ACC112 (cell line): ENCODE data around the gene UNC5C.

ENCODE experiments used
- H2AFZ ChIP-seq: fragments of 200-600 bp; sonication (generic); one replicate; pipeline ENCODE4 v1.6.0; 2017; ENCODE audit warnings: antibody characterized with exemption, low read length; ENCODE audit not compliant: unreplicated experiment
- H3K27ac ChIP-seq: fragments of 200-600 bp; sonication (generic); 2 replicates; pipeline ENCODE4 v1.5.1; 2014; ENCODE audit warnings: low read depth, mild to moderate bottlenecking, antibody characterized with exemption, low read length, moderate library complexity
- H3K27me3 ChIP-seq: fragments of 200-600 bp; sonication (generic); 2 replicates; pipeline ENCODE4 v1.6.1; 2014; ENCODE audit warnings: mild to moderate bottlenecking, antibody characterized with exemption, low read length, moderate library complexity, mixed read lengths; ENCODE audit not compliant: insufficient read depth
- H3K36me3 ChIP-seq: fragments of 200-600 bp; sonication (generic); 2 replicates; pipeline ENCODE4 v1.6.1; 2016; ENCODE audit warnings: mild to moderate bottlenecking, antibody characterized with exemption, low read length, moderate library complexity, mixed read lengths; ENCODE audit not compliant: insufficient read depth
- H3K4me1 ChIP-seq: fragments of 200-600 bp; sonication (generic); one replicate; pipeline ENCODE4 v1.6.1; 2016; ENCODE audit warnings: low read length, mixed read lengths; ENCODE audit not compliant: insufficient read depth, unreplicated experiment, control insufficient read depth
- H3K4me3 ChIP-seq: fragments of 200-600 bp; sonication (generic); 2 replicates; pipeline ENCODE4 v1.5.1; 2014; ENCODE audit warnings: mild to moderate bottlenecking, low read depth, low read length
- H3K79me2 ChIP-seq: fragments of 200-600 bp; sonication (generic); one replicate; pipeline ENCODE4 v1.6.0; 2016; ENCODE audit warnings: low read length; ENCODE audit not compliant: control insufficient read depth, unreplicated experiment, insufficient read depth

Gene UNC5C

DNA sequence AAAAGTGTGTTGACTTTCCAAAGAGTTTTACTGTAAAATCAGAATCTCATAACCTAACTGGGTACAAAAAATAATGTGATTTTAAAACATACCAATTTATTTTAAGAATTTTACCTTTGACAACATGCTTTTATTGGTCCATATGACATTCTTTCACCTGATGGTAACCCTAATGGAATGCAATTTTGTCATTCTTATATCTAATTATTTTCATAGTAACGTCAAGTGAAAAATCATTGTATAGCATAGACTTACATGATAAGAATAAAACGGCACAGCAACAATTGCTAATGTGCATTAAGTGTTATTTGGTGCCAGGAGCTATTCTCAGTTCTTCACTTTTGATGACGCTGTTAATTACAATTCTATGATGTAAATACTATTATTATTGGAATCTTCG lies 13.6 kb downstream of the UNC5C start:
- H3K27ac ChIP-seq: no peak overlapping the region
- no peaks in the 10 kb centered on the region for H3K79me2 ChIP-seq
- H3K4me1 ChIP-seq: no peaks in the 10 kb centered on the region
- no peaks in the 10 kb centered on the region for H3K36me3 ChIP-seq
- peaks cover 30% of the 10 kb centered on the region for H3K27me3 ChIP-seq
- no peak overlapping the region for H2AFZ ChIP-seq
- H3K4me3 ChIP-seq: no peak overlapping the region

DNA sequence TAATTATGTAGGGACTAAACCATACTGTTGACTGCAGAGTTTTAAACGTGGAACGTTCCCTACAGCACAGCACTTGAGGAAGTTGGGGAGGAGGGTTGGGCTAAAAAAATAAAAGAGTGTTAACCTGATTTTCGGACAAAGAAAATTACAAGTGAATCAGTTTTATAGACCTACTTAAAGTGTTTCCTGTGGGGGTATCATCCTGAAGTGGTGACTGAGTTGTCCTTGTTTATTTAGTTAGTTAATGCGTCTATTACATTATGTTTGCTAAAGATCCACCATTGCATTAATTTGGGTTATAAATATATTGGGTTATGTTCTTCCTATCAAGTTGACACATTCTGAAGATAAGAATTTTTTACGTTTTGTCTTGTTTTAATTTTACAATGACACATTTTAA lies 14.7 kb downstream of the UNC5C start:
- no peaks in the 10 kb centered on the region for H3K79me2 ChIP-seq
- no peak overlapping the region for H3K4me3 ChIP-seq
- H3K27me3 ChIP-seq: peaks cover 22% of the 10 kb centered on the region
- H2AFZ ChIP-seq: no peak overlapping the region
- no peaks in the 10 kb centered on the region for H3K36me3 ChIP-seq
- no peaks in the 10 kb centered on the region for H3K4me1 ChIP-seq
- H3K27ac ChIP-seq: no peak overlapping the region

DNA sequence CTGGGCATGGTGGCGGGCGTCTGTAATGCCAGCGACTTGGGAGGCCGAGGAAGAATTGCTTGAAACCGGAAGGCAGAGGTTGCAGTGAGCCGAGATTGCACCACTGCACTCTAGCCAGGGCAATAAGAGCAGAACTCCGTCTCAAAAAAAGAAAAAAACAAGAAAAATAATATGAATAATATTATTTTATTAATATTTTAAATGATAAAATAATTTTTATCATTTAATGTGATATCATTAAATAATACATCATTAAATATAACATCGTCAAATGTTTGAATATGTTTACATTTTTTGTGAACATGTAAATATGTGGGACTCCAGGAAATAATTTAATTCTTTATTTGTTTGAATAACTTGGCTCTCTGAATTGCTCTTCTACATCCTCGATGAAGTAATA lies 15.5 kb downstream of the UNC5C start:
- Histone ChIP-seq H3K36me3 (no peaks in the 10 kb centered on the region), H3K4me3 (no peak overlapping the region), H2AFZ (no peak overlapping the region), H3K27ac (no peak overlapping the region), H3K79me2 (no peaks in the 10 kb centered on the region), H3K4me1 (no peaks in the 10 kb centered on the region), H3K27me3 (peaks cover 15% of the 10 kb centered on the region)

DNA sequence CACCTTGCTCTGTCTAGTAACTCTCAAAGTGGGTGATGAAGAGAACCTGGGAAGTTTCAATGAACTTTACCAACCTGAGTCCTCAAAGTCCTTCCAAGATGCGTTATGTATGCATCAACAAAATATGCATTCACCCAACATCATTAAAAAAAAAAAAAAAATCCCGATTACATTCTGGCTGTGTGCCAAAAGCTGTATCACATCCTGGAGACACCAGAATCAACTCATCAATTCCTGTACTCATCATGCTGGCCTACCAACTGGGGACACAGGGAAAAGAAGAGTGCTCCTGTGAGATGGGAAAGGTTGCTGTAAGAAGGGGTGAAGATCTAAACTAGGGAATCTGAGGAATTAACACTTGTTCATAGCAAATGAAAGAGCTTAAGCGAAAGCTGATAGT lies 16.5 kb downstream of the UNC5C start:
- H3K27me3 ChIP-seq: peaks cover 5% of the 10 kb centered on the region
- H3K4me1 ChIP-seq: no peaks in the 10 kb centered on the region
- H3K36me3 ChIP-seq: no peaks in the 10 kb centered on the region
- no peaks in the 10 kb centered on the region for H3K79me2 ChIP-seq
- H3K27ac ChIP-seq: no peak overlapping the region
- H2AFZ ChIP-seq: no peak overlapping the region
- no peak overlapping the region for H3K4me3 ChIP-seq

DNA sequence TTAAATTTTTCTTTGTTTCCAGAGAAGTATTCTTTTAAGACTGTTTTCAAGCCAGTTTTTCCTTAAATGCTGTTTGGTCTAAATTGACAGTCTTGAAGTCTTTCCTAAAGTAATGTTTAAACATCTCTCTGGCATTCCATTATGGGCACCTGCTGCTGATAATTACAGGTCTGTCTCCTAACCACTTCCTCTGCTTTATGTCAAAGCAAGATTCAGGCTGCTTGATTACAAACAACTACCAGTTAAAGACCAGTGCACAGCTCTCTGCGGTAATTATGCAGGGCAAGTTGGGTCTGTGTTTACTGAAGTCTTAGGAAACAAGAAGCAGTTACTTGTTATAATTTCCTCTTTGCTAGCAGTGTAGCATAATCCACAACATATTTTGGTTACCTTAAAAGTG lies 17.6 kb downstream of the UNC5C start:
- Histone ChIP-seq H3K4me1 (no peaks in the 10 kb centered on the region), H3K36me3 (no peaks in the 10 kb centered on the region), H2AFZ (no peak overlapping the region), H3K27ac (no peak overlapping the region), H3K4me3 (no peak overlapping the region), H3K79me2 (no peaks in the 10 kb centered on the region), H3K27me3 (no peaks in the 10 kb centered on the region)

DNA sequence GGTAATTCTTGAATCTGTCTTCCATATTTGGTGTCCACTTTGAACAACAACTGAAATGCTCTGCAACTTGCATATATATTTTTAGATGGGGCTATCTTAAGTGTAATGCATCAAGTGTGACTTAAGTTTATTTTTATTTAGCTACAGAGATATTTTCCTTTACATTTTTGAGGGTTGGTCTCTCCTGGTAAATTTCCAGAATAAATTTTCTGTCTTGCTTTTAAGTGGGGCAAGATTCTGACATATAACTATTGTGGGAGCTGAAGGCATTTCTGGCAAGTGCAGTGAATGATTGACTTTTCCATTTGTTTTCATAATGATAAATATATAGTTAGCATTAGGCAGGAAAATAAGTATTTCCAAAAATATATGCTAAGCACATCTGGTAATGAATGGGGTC lies 18.8 kb downstream of the UNC5C start:
- Histone ChIP-seq H3K4me1 (no peaks in the 10 kb centered on the region), H3K79me2 (no peaks in the 10 kb centered on the region), H3K27ac (no peak overlapping the region), H3K27me3 (no peaks in the 10 kb centered on the region), H2AFZ (no peak overlapping the region), H3K4me3 (no peak overlapping the region), H3K36me3 (no peaks in the 10 kb centered on the region)

DNA sequence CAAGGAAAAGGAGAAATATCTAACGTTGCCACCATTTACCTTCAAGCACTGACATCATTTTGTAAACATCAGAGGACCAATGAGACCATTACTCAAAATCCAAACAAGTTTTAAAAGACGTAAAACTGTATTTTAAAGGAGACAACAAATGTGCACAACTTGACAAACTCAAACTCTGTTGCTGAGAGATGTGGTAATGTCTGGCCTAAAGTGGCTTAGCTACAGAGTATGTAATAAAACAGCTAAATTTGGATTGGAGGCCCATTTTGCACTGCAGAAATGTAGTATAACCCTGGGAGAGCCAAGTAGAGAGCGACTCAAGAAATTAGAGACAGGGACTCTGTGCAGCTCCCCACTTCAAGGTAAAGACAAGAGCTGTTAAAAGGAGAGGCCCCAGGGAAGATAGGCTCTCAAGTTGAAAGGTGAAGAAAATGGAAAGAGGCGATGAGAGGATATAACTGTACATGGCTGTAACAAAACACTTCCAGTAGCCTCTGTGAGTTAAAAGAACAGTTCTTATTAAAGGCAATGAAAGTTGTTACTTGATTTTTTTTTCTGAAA lies 20.3 kb downstream of the UNC5C start:
- no peaks in the 10 kb centered on the region for H3K4me1 ChIP-seq

DNA sequence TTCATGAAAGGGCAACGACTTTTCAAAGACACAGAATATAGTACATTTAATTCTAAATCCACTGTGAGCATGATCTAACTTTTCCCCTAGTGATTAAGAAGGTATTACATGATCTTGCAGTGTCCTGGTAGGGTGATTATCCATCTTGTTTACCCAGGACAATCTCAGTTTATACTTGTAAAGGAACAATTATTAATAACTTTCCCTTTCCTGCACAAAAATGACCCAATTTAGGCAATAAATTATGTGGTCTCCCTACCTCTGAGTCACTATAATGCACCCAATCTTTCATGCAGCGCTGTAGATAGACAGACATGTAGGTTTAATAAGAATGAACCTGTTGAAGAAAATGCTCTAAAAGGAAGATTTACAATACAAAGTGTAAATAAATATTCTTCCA lies 22.7 kb downstream of the UNC5C start:
- H3K4me3 ChIP-seq: no peak overlapping the region
- no peaks in the 10 kb centered on the region for H3K36me3 ChIP-seq
- H3K27ac ChIP-seq: no peak overlapping the region
- H3K4me1 ChIP-seq: no peaks in the 10 kb centered on the region
- H3K27me3 ChIP-seq: no peaks in the 10 kb centered on the region
- H2AFZ ChIP-seq: no peak overlapping the region
- H3K79me2 ChIP-seq: no peaks in the 10 kb centered on the region

More for the DNA sequence above, 20.3 kb downstream of the UNC5C start:
- Histone ChIP-seq H3K79me2 (no peaks in the 10 kb centered on the region), H3K27me3 (no peaks in the 10 kb centered on the region), H2AFZ (no peak overlapping the region), H3K4me3 (no peak overlapping the region), H3K27ac (no peak overlapping the region), H3K36me3 (no peaks in the 10 kb centered on the region)

DNA sequence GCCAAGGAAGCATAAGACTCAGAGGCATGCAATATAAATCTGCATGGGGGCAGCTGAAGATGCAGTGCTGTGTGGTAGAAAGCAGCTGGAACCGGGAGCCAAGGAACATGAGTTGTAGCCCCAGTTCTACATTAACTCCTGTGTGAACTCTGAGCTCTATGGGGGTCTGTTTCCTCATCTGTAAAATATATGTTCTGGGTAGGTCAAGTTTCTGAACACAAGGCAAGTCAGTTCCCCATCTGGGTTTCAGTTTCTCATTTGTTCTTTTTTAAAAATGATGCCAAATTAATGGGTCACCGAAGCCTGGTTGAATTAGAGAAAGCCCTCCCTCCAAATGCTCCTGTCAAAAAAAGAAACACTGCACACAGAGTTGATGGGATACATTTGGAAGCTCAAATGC lies 24.0 kb downstream of the UNC5C start:
- no peak overlapping the region for H2AFZ ChIP-seq

DNA sequence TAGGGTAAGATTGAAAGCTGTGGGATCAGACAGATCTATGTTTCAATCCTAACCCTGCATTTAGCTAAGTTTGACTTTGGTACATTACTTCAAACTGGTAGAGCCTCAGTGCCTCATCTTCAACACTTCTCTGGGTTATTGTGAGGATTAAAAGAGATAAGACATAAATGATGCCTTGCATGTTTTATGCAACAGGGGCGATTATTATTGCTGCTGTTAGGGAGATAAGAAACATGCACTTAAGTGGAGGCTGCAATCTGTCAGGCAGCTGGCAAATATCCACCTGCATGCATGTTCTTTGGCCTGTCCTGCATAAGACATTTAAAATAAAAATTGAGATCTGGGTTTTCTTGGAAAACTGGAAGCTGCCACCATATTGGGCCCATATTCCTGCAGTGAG lies 24.6 kb downstream of the UNC5C start:
- no peaks in the 10 kb centered on the region for H3K79me2 ChIP-seq
- H3K36me3 ChIP-seq: no peaks in the 10 kb centered on the region
- H3K4me1 ChIP-seq: no peaks in the 10 kb centered on the region

More for the DNA sequence above, 24.0 kb downstream of the UNC5C start:
- Histone ChIP-seq H3K79me2 (no peaks in the 10 kb centered on the region), H3K4me1 (no peaks in the 10 kb centered on the region), H3K36me3 (no peaks in the 10 kb centered on the region), H3K27me3 (no peaks in the 10 kb centered on the region), H3K27ac (no peak overlapping the region), H3K4me3 (no peak overlapping the region)

DNA sequence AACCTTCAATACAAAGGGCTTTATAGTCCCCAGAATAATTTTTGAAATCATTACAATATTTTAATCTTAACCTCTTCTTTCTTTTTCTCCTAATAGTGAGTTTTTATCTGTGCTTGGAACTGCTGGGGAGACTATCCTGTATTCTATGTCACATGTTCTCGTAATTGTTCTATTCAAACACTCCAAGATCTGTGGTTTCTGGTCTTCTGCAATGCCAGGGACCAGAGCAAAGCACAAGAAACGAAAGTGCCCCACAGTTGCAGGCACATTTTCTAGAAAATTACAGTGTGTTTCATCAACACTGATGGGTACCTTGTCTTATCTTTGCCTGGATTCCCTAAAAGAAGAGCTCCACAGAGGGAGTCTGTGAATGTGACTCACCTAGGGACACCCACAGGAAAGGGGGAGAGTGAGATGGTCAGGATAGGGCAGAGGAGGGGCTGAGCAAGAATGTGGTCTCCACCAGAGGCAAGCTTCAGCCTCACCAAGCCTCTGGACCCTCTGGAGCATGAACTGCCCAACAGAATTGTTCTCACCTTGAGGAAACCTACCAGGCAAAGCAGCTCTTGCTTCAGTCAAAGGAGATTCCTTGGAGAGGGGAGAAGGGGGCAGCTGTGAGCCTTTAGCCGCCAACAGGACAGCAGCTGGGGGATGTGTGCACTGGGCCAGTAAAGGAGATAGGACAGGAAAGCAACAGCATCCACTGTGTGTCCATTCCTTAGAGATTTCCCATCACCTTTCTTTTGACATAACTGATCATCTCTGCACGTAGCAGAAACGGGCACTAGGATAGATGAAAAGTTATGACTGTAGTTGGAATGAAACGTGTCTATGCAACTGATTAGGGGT lies 25.9 kb downstream of the UNC5C start:
- Histone ChIP-seq H2AFZ (no peak overlapping the region), H3K27ac (no peak overlapping the region), H3K79me2 (no peaks in the 10 kb centered on the region), H3K36me3 (no peaks in the 10 kb centered on the region), H3K27me3 (no peaks in the 10 kb centered on the region), H3K4me3 (no peak overlapping the region), H3K4me1 (no peaks in the 10 kb centered on the region)

More for the DNA sequence above, 24.6 kb downstream of the UNC5C start:
- Histone ChIP-seq H3K27ac (no peak overlapping the region), H2AFZ (no peak overlapping the region), H3K27me3 (no peaks in the 10 kb centered on the region), H3K4me3 (no peak overlapping the region)
